Colon (tissue), 2 donors: ENCODE results near the gene AMMECR1L.
"Not testable (repeated sequence)": the region's sequence is repeated elsewhere in the genome, so short reads cannot be mapped to it uniquely, and the experiment has no call there.

Experiments used
- FAIRE-seq: peaks from 2 replicates; lab custom pipeline; 2012; peaks lifted over from hg19 to GRCh38; lab: Jason Lieb, UNC
- donor health status: control.
- donor health status: control.

Gene AMMECR1L

GRCh38 chr2:127841466-127842178, 44.1 kb downstream of the AMMECR1L start:
- FAIRE-seq, result no peak

GRCh38 chr2:127840893-127841292, 44.9 kb downstream of the AMMECR1L start:
- FAIRE-seq, result no peak

GRCh38 chr2:127834951-127835350, 50.8 kb downstream of the AMMECR1L start:
- FAIRE-seq, result no peak

GRCh38 chr2:127829845-127830246, 55.9 kb downstream of the AMMECR1L start:
- no peak for FAIRE-seq

- not testable (repeated sequence) for FAIRE-seq
Observed at GRCh38 chr2:127826708-127827107, 59.0 kb downstream of the AMMECR1L start.

- no peak for FAIRE-seq
Observed at GRCh38 chr2:127826047-127826446, 59.7 kb downstream of the AMMECR1L start.

- FAIRE-seq, result no peak
Observed at GRCh38 chr2:127820080-127820668, 65.6 kb downstream of the AMMECR1L start.

- FAIRE-seq, result no peak
Observed at GRCh38 chr2:127818794-127819425, 66.8 kb downstream of the AMMECR1L start.

- FAIRE-seq, result no peak
Observed at GRCh38 chr2:127818241-127818640, 67.5 kb downstream of the AMMECR1L start.

GRCh38 chr2:127814677-127815076, 71.1 kb downstream of the AMMECR1L start:
- FAIRE-seq, result no peak

GRCh38 chr2:127812441-127812840, 73.3 kb downstream of the AMMECR1L start:
- FAIRE-seq, result not testable (repeated sequence)
